Measurements from ENCODE around the gene TMED6.
"Not testable (repeated sequence)": the region's sequence is repeated elsewhere in the genome, so short reads cannot be mapped to it uniquely, and the experiment has no call there.

TMED6 gene

GRCh38 chr16:69367980-69368379 lies 16.4 kb upstream of the TMED6 start:
- no peak for TF ChIP-seq EZH2 (IDR thresholded peaks at IDR 0.05)
- peaks cover 35% of the 10 kb centered on the region; the same call in 1 of the 2 replicates for H3K36me3 ChIP-seq (ENCODE audit: insufficient read depth, low read length)
- no peaks in the 10 kb centered on the region for H3K9me3 ChIP-seq (ENCODE audit: low read depth, low read length)
- no peak for DNase-seq (ENCODE audit: low read depth, low spot score)
- no peak overlapping the region for H3K27ac ChIP-seq
- H3K4me3 ChIP-seq = no peak overlapping the region
- H3K9ac ChIP-seq (ENCODE audit: insufficient read length) = no peak overlapping the region

GRCh38 chr16:69366431-69366830 lies 14.8 kb upstream of the TMED6 start:
- no peak overlapping the region for H3K27ac ChIP-seq
- no peak for TF ChIP-seq FOXP2 (optimal IDR thresholded peaks at IDR 0.05; ENCODE audit: control extremely low read depth, extremely low read length, insufficient read depth)
- no peak for TF ChIP-seq POLR2AphosphoS5 (IDR thresholded peaks at IDR 0.05; ENCODE audit: borderline replicate concordance, low read depth, low read length)
- TF ChIP-seq EZH2 (IDR thresholded peaks at IDR 0.05) = no peak
- H3K9ac ChIP-seq (ENCODE audit: insufficient read length) = no peak overlapping the region
- H3K4me3 ChIP-seq = no peak overlapping the region
- no peaks in the 10 kb centered on the region for H3K9me3 ChIP-seq (ENCODE audit: low read depth, low read length)
- peaks cover 35% of the 10 kb centered on the region; the same call in 1 of the 2 replicates for H3K36me3 ChIP-seq (ENCODE audit: insufficient read depth, low read length)
- no peak for DNase-seq (ENCODE audit: low read depth, low spot score)

GRCh38 chr16:69365901-69366300 lies 14.3 kb upstream of the TMED6 start:
- Histone ChIP-seq H3K4me3 (no peak overlapping the region), H3K36me3 (ENCODE audit: insufficient read depth, low read length) (peaks cover 35% of the 10 kb centered on the region; the same call in 1 of the 2 replicates), H3K9ac (ENCODE audit: insufficient read length) (no peak overlapping the region), H3K9me3 (ENCODE audit: low read depth, low read length) (no peaks in the 10 kb centered on the region), H3K27ac (no peak overlapping the region)
- TF ChIP-seq EZH2 (IDR thresholded peaks at IDR 0.05) = no peak
- no peak for TF ChIP-seq FOXP2 (optimal IDR thresholded peaks at IDR 0.05; ENCODE audit: control extremely low read depth, extremely low read length, insufficient read depth)
- no peak for TF ChIP-seq POLR2AphosphoS5 (IDR thresholded peaks at IDR 0.05; ENCODE audit: borderline replicate concordance, low read depth, low read length)
- no peak for DNase-seq (ENCODE audit: low read depth, low spot score)

GRCh38 chr16:69364088-69364487 lies 12.5 kb upstream of the TMED6 start:
- Histone ChIP-seq H3K36me3 (ENCODE audit: insufficient read depth, low read length) (peaks cover 23% of the 10 kb centered on the region; the same call in 1 of the 2 replicates), H3K9me3 (ENCODE audit: low read depth, low read length) (no peaks in the 10 kb centered on the region), H3K9ac (ENCODE audit: insufficient read length) (no peak overlapping the region), H3K27ac (no peak overlapping the region), H3K4me3 (no peak overlapping the region)
- no peak for DNase-seq (ENCODE audit: low read depth, low spot score)
- TF ChIP-seq FOXP2 (optimal IDR thresholded peaks at IDR 0.05; ENCODE audit: control extremely low read depth, extremely low read length, insufficient read depth) (no peak), POLR2AphosphoS5 (IDR thresholded peaks at IDR 0.05; ENCODE audit: borderline replicate concordance, low read depth, low read length) (no peak), EZH2 (IDR thresholded peaks at IDR 0.05) (no peak)

- H3K9me3 ChIP-seq (ENCODE audit: low read depth, low read length) = no peaks in the 10 kb centered on the region
- no peak for DNase-seq (ENCODE audit: low read depth, low spot score)
- no peak overlapping the region for H3K4me3 ChIP-seq
- TF ChIP-seq FOXP2 (optimal IDR thresholded peaks at IDR 0.05; ENCODE audit: control extremely low read depth, extremely low read length, insufficient read depth) (no peak), POLR2AphosphoS5 (IDR thresholded peaks at IDR 0.05; ENCODE audit: borderline replicate concordance, low read depth, low read length) (no peak), EZH2 (IDR thresholded peaks at IDR 0.05) (no peak)
- no peak overlapping the region for H3K9ac ChIP-seq (ENCODE audit: insufficient read length)
- no peak overlapping the region for H3K27ac ChIP-seq
- H3K36me3 ChIP-seq (ENCODE audit: insufficient read depth, low read length) = peaks cover 22% of the 10 kb centered on the region; the same call in 1 of the 2 replicates
These were observed 11.7 kb upstream of the TMED6 start for GRCh38 chr16:69363281-69363717.

GRCh38 chr16:69360070-69360469 lies 8.5 kb upstream of the TMED6 start:
- H3K9ac ChIP-seq (ENCODE audit: insufficient read length); H3K36me3 ChIP-seq (ENCODE audit: insufficient read depth, low read length); H3K4me3 ChIP-seq; H3K27ac ChIP-seq; H3K9me3 ChIP-seq (ENCODE audit: low read depth, low read length); DNase-seq (ENCODE audit: low read depth, low spot score): not testable (repeated sequence)

GRCh38 chr16:69350536-69351133 lies 951 bp downstream of the TMED6 start:
- DNase-seq (ENCODE audit: low read depth, low spot score) = no peak
- TF ChIP-seq FOXP2 (optimal IDR thresholded peaks at IDR 0.05; ENCODE audit: control extremely low read depth, extremely low read length, insufficient read depth) (no peak), POLR2AphosphoS5 (IDR thresholded peaks at IDR 0.05; ENCODE audit: borderline replicate concordance, low read depth, low read length) (no peak), EZH2 (IDR thresholded peaks at IDR 0.05) (no peak)
- Histone ChIP-seq H3K27ac (no peak overlapping the region), H3K36me3 (ENCODE audit: insufficient read depth, low read length) (no peaks in the 10 kb centered on the region), H3K9me3 (ENCODE audit: low read depth, low read length) (no peaks in the 10 kb centered on the region), H3K4me3 (no peak overlapping the region), H3K9ac (ENCODE audit: insufficient read length) (no peak overlapping the region)

- Histone ChIP-seq H3K36me3 (ENCODE audit: insufficient read depth, low read length) (no peaks in the 10 kb centered on the region), H3K9ac (ENCODE audit: insufficient read length) (no peak overlapping the region), H3K9me3 (ENCODE audit: low read depth, low read length) (no peaks in the 10 kb centered on the region), H3K4me3 (no peak overlapping the region), H3K27ac (no peak overlapping the region)
- TF ChIP-seq EZH2 (IDR thresholded peaks at IDR 0.05) (no peak), POLR2AphosphoS5 (IDR thresholded peaks at IDR 0.05; ENCODE audit: borderline replicate concordance, low read depth, low read length) (no peak), FOXP2 (optimal IDR thresholded peaks at IDR 0.05; ENCODE audit: control extremely low read depth, extremely low read length, insufficient read depth) (no peak)
- DNase-seq (ENCODE audit: low read depth, low spot score) = no peak
These were observed 2.0 kb downstream of the TMED6 start for GRCh38 chr16:69349536-69349935.

GRCh38 chr16:69348222-69348621 lies 3.4 kb downstream of the TMED6 start:
- no peak overlapping the region for H3K9ac ChIP-seq (ENCODE audit: insufficient read length)
- H3K27ac ChIP-seq = no peak overlapping the region
- H3K9me3 ChIP-seq (ENCODE audit: low read depth, low read length) = no peaks in the 10 kb centered on the region
- peaks cover 9% of the 10 kb centered on the region; the same call in 1 of the 2 replicates for H3K36me3 ChIP-seq (ENCODE audit: insufficient read depth, low read length)
- TF ChIP-seq FOXP2 (optimal IDR thresholded peaks at IDR 0.05; ENCODE audit: control extremely low read depth, extremely low read length, insufficient read depth) = no peak
- TF ChIP-seq EZH2 (IDR thresholded peaks at IDR 0.05) = no peak
- TF ChIP-seq POLR2AphosphoS5 (IDR thresholded peaks at IDR 0.05; ENCODE audit: borderline replicate concordance, low read depth, low read length) = no peak
- no peak for DNase-seq (ENCODE audit: low read depth, low spot score)
- no peak overlapping the region for H3K4me3 ChIP-seq

All from SK-N-MC (cell line).